ENCODE measurements around the gene APOO.
A peak's percentile ranks its signal among the peaks of the same experiment; 100 is the strongest.
"Not testable (repeated sequence)": the region's sequence is repeated elsewhere in the genome, so short reads cannot be mapped to it uniquely, and the experiment has no call there.

APOO gene

DNA sequence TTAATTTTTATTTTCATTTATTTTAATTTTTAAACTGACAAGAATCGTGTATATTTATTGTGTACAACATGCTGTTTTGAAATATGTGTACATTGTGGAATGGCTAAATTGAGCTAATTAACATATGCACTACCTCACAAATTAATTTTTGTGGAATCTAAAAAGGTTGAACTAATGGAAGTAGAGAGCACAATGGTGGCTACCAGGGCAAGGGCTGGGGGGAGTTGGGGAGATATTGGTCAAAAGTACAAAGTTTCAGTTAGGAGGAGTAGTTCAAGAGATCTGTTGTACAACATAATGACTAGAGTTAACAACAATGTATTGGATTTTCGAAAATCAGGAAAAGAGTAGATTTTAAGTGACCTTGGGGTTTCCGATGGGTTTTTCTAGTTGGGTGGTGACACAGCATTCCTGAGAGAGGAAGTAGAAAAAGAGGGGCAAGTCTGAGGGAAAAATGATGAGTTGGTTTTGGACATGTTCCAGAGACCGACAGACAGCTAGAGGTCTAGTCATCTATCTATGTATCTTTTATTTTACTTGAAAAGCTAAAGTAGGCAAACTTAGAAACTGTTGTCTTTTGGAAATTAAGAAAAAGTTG, 23.2 kb downstream of the APOO start:
- H3K4me3 ChIP-seq (replicated peaks; ENCODE audit: low read depth, low read length): no peak overlapping the region
- DNase-seq (ENCODE audit: low read depth): no peak
- TF ChIP-seq CTCF (IDR thresholded peaks at IDR 0.05; ENCODE audit: low read length, missing control alignments): no peak

- H3K4me3 ChIP-seq (replicated peaks; ENCODE audit: low read depth, low read length): no peak overlapping the region
- DNase-seq (ENCODE audit: low read depth): peak; percentile 69
Observed at GRCh38 chrX:23883737-23884354, 23.9 kb downstream of the APOO start.

GRCh38 chrX:23879380-23880090, 28.2 kb downstream of the APOO start:
- H3K4me3 ChIP-seq (replicated peaks; ENCODE audit: low read depth, low read length): no peak overlapping the region
- no peak for TF ChIP-seq CTCF (IDR thresholded peaks at IDR 0.05; ENCODE audit: low read length, missing control alignments)
- no peak for DNase-seq (ENCODE audit: low read depth)

More at GRCh38 chrX:23883737-23884354, 23.9 kb downstream of the APOO start:
- no peak for TF ChIP-seq CTCF (IDR thresholded peaks at IDR 0.05; ENCODE audit: low read length, missing control alignments)

DNA sequence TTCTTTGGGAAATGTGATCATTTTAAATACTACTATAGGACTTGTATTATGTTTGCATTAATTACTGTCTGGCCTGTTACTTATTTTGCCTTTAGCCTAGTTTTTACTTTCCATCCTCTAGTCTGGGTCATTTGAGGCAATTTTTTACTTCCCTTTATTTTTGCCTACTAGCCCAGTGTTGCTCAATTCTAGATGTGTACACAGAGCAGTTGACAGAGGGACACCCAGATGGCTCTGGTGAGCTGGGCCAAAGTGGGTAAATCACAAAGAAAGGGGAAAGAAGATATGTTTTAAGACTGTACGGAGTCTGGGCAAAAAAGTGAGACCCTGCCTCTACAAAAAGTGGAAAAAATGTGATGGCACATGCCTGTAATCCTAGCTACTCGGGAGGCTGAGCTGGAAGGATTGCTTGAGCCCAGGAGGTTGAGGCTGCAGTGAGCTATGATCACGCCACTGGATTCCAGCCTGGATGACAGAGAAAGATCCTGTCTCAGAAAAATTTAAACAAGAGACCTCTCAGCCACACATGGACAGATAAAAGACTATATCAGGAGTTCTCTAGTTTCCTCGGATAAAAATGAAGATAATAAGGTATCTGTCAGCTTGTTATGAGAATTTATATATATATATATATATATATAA, 35.7 kb downstream of the APOO start:
- H3K4me3 ChIP-seq (replicated peaks; ENCODE audit: low read depth, low read length): no peak overlapping the region
- DNase-seq (ENCODE audit: low read depth): no peak
- no peak for TF ChIP-seq CTCF (IDR thresholded peaks at IDR 0.05; ENCODE audit: low read length, missing control alignments)

- TF ChIP-seq CTCF (IDR thresholded peaks at IDR 0.05; ENCODE audit: low read length, missing control alignments): no peak
- DNase-seq (ENCODE audit: low read depth): no peak
- H3K4me3 ChIP-seq (replicated peaks; ENCODE audit: low read depth, low read length): no peak overlapping the region
Observed at GRCh38 chrX:23870041-23870440, 37.7 kb downstream of the APOO start.

DNA sequence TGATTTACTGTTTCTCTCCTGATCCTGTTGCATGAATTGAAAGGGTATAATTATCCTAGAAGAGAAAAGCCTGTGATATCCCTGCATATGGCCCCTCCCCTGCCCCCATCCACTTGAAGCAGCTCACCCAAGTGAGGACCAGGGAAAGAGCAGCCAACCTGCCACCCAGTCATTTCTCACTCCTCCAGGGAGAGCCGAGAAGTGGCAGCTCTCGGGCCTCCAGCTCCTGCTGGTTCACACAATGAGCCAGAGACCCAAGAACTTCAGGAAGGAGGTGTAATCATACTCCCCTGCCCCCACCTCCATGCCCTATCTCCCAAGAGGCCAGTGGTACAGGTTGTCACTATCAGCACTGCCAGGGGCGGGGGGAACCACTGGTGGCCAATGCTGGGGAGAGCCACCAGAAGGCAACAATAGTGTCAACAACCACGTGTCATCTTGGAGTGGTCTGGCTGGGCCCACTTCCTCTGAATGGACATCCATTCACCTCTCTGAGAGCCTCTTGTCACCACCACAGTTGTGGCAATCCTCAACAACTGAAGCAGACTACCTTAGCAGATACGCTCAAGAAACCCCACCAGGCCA, 42.9 kb downstream of the APOO start:
- no peak overlapping the region for H3K4me3 ChIP-seq (replicated peaks; ENCODE audit: low read depth, low read length)
- no peak for TF ChIP-seq CTCF (IDR thresholded peaks at IDR 0.05; ENCODE audit: low read length, missing control alignments)
- DNase-seq (ENCODE audit: low read depth): no peak

DNA sequence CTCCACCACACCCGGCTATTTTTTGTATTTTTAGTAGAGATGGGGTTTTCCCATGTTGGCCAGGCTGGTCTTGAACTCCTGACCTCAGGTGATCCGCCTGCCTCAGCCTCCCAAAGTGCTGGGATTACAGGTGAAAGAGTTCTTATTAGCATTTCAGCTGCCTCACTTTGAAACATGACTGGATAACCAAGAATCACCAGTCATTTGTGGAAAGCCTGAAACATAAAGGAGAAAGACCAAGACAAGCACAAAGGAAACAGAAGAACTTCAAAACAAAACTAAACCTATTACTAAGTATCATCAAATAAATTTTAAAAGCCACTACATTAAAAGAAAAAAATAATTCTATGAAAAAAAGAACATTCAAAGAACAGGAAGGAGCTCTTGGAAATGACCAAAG, 45.8 kb downstream of the APOO start:
- not testable (repeated sequence) for DNase-seq (ENCODE audit: low read depth); H3K4me3 ChIP-seq (replicated peaks; ENCODE audit: low read depth, low read length)
